ENCODE measurements around the gene CCDC192. TPM values are rescaled to one million over a fixed set of nuclear protein-coding genes. Genes with fewer than 3 reads are reported as not detected.

The CCDC192 gene
- total and polyA plus RNA-seq, 5 experiments from 2014 or later: not detected

- H3K36me3 Mint-ChIP-seq: no peaks in the 10 kb centered on the region
- ATAC-seq (no peak), DNase-seq (no peak)
- H3K4me1 Mint-ChIP-seq: peaks cover 0 to 3% (median 0%) of the 10 kb centered on the region in 4 donors
- H3K9me3 Mint-ChIP-seq: no peaks in the 10 kb centered on the region
- peak overlapping the region in 1 of 10 donors; percentile 14 for H3K27ac Mint-ChIP-seq
- POLR2A ChIA-PET: no interaction called here
- H3K4me3 Mint-ChIP-seq: no peak overlapping the region
- peaks cover 0 to 3% (median 0%) of the 10 kb centered on the region in 5 donors for H3K27me3 Mint-ChIP-seq
Measured at GRCh38 chr5:127893232-127893631, 190.0 kb downstream of the CCDC192 start.

GRCh38 chr5:127894461-127894860, 191.3 kb downstream of the CCDC192 start:
- H3K4me1 Mint-ChIP-seq: peaks cover 0 to 3% (median 0%) of the 10 kb centered on the region in 4 donors
- H3K4me3 Mint-ChIP-seq: no peak overlapping the region
- ATAC-seq (no peak), DNase-seq (no peak)
- no peak overlapping the region for H3K27ac Mint-ChIP-seq
- no peaks in the 10 kb centered on the region for H3K9me3 Mint-ChIP-seq
- POLR2A ChIA-PET: no interaction called here
- H3K36me3 Mint-ChIP-seq: no peaks in the 10 kb centered on the region
- H3K27me3 Mint-ChIP-seq: peaks cover 0 to 7% (median 0%) of the 10 kb centered on the region in 5 donors

GRCh38 chr5:127898551-127899213, 195.5 kb downstream of the CCDC192 start:
- DNase-seq (no peak), ATAC-seq (no peak)
- POLR2A ChIA-PET: no interaction called here
- Mint-ChIP-seq H3K27ac (no peak overlapping the region), H3K27me3 (peaks cover 0 to 3% (median 0%) of the 10 kb centered on the region in 5 donors), H3K4me1 (no peaks in the 10 kb centered on the region), H3K9me3 (no peaks in the 10 kb centered on the region), H3K4me3 (no peak overlapping the region), H3K36me3 (no peaks in the 10 kb centered on the region)

- H3K27ac Mint-ChIP-seq: no peak overlapping the region
- H3K27me3 Mint-ChIP-seq: peaks cover 0 to 3% (median 0%) of the 10 kb centered on the region in 5 donors
- no peaks in the 10 kb centered on the region for H3K4me1 Mint-ChIP-seq
- no peaks in the 10 kb centered on the region for H3K36me3 Mint-ChIP-seq
- no peak overlapping the region for H3K4me3 Mint-ChIP-seq
- ATAC-seq: no peak
- H3K9me3 Mint-ChIP-seq: no peaks in the 10 kb centered on the region
- POLR2A ChIA-PET: no interaction called here
- DNase-seq: no peak
Measured at GRCh38 chr5:127899214-127899610, 196.0 kb downstream of the CCDC192 start.

GRCh38 chr5:127906562-127907204, 203.5 kb downstream of the CCDC192 start:
- no peak for ATAC-seq
- peaks cover 0 to 2% (median 0%) of the 10 kb centered on the region in 3 donors for H3K36me3 Mint-ChIP-seq

GRCh38 chr5:127907907-127908306, 204.7 kb downstream of the CCDC192 start:
- POLR2A ChIA-PET: interaction anchor here (0.6 kb wide), 1 partner anchor 20 kb away, joined by 5 read pairs; no protein-coding TSS in a partner anchor
- no peak for DNase-seq
- peaks cover 0 to 2% (median 0%) of the 10 kb centered on the region in 3 donors for H3K36me3 Mint-ChIP-seq

More at GRCh38 chr5:127906562-127907204, 203.5 kb downstream of the CCDC192 start:
- POLR2A ChIA-PET: no interaction called here
- H3K27me3 Mint-ChIP-seq: peaks cover 0 to 5% (median 0%) of the 10 kb centered on the region in 5 donors
- DNase-seq: no peak
- H3K4me3 Mint-ChIP-seq: no peak overlapping the region
- H3K9me3 Mint-ChIP-seq: no peaks in the 10 kb centered on the region
- no peaks in the 10 kb centered on the region for H3K4me1 Mint-ChIP-seq
- H3K27ac Mint-ChIP-seq: no peak overlapping the region

GRCh38 chr5:127909066-127909465, 205.9 kb downstream of the CCDC192 start:
- H3K4me1 Mint-ChIP-seq: no peaks in the 10 kb centered on the region
- no peaks in the 10 kb centered on the region for H3K9me3 Mint-ChIP-seq
- POLR2A ChIA-PET: no interaction called here
- no peak overlapping the region for H3K4me3 Mint-ChIP-seq
- DNase-seq: peak in 1 of 10 donors; percentile 2
- H3K36me3 Mint-ChIP-seq: peaks cover 0 to 2% (median 0%) of the 10 kb centered on the region in 3 donors
- H3K27me3 Mint-ChIP-seq: peaks cover 0 to 5% (median 0%) of the 10 kb centered on the region in 5 donors
- no peak overlapping the region for H3K27ac Mint-ChIP-seq
- ATAC-seq: no peak

More at GRCh38 chr5:127907907-127908306, 204.7 kb downstream of the CCDC192 start:
- no peaks in the 10 kb centered on the region for H3K9me3 Mint-ChIP-seq
- H3K4me1 Mint-ChIP-seq: no peaks in the 10 kb centered on the region
- peak overlapping the region in 1 of 10 donors; percentile 32 for H3K27ac Mint-ChIP-seq
- ATAC-seq: no peak
- no peak overlapping the region for H3K4me3 Mint-ChIP-seq
- peaks cover 0 to 5% (median 0%) of the 10 kb centered on the region in 5 donors for H3K27me3 Mint-ChIP-seq

- no peak for ATAC-seq
- H3K27ac Mint-ChIP-seq: no peak overlapping the region
- peaks cover 0 to 3% (median 0%) of the 10 kb centered on the region in 5 donors for H3K27me3 Mint-ChIP-seq
- H3K4me1 Mint-ChIP-seq: no peaks in the 10 kb centered on the region
- H3K36me3 Mint-ChIP-seq: peaks cover 0 to 2% (median 0%) of the 10 kb centered on the region in 3 donors
- POLR2A ChIA-PET: no interaction called here
- H3K9me3 Mint-ChIP-seq: no peaks in the 10 kb centered on the region
- H3K4me3 Mint-ChIP-seq: no peak overlapping the region
- no peak for DNase-seq
Measured at GRCh38 chr5:127909821-127910220, 206.6 kb downstream of the CCDC192 start.

GRCh38 chr5:127910307-127910956, 207.2 kb downstream of the CCDC192 start:
- DNase-seq (no peak), ATAC-seq (no peak)
- Mint-ChIP-seq H3K27me3 (peaks cover 0 to 3% (median 0%) of the 10 kb centered on the region in 5 donors), H3K36me3 (peaks cover 0 to 2% (median 0%) of the 10 kb centered on the region in 3 donors), H3K4me1 (no peaks in the 10 kb centered on the region), H3K4me3 (no peak overlapping the region), H3K27ac (no peak overlapping the region), H3K9me3 (no peaks in the 10 kb centered on the region)
- POLR2A ChIA-PET: no interaction called here

- H3K27me3 Mint-ChIP-seq: no peaks in the 10 kb centered on the region
- POLR2A ChIA-PET: no interaction called here
Measured at GRCh38 chr5:127911619-127912018, 208.4 kb downstream of the CCDC192 start.

GRCh38 chr5:127912411-127912810, 209.2 kb downstream of the CCDC192 start:
- POLR2A ChIA-PET: interaction anchor here (0.8 kb wide), 1 partner anchor 499 kb away, joined by 3 read pairs; no protein-coding TSS in a partner anchor
- H3K4me3 Mint-ChIP-seq: no peak overlapping the region

More at GRCh38 chr5:127911619-127912018, 208.4 kb downstream of the CCDC192 start:
- H3K36me3 Mint-ChIP-seq: peaks cover 0 to 2% (median 0%) of the 10 kb centered on the region in 3 donors
- DNase-seq: no peak
- H3K4me3 Mint-ChIP-seq: no peak overlapping the region
- peaks cover 0 to 1% (median under 1%) of the 10 kb centered on the region in 4 donors for H3K4me1 Mint-ChIP-seq
- no peak for ATAC-seq
- no peaks in the 10 kb centered on the region for H3K9me3 Mint-ChIP-seq
- no peak overlapping the region for H3K27ac Mint-ChIP-seq

GRCh38 chr5:127916885-127917573, 213.8 kb downstream of the CCDC192 start:
- POLR2A ChIA-PET: no interaction called here
- ATAC-seq: no peak
- H3K4me1 Mint-ChIP-seq: peaks cover 6 to 10% (median 8%) of the 10 kb centered on the region in 4 donors
- DNase-seq: no peak
- no peaks in the 10 kb centered on the region for H3K27me3 Mint-ChIP-seq
- H3K27ac Mint-ChIP-seq: peak overlapping the region in 2 of 10 donors; percentile 35 to 46
- H3K36me3 Mint-ChIP-seq: no peaks in the 10 kb centered on the region
- H3K4me3 Mint-ChIP-seq: peak overlapping the region in 2 of 10 donors; percentile 7 to 64
- H3K9me3 Mint-ChIP-seq: no peaks in the 10 kb centered on the region

More at GRCh38 chr5:127912411-127912810, 209.2 kb downstream of the CCDC192 start:
- no peaks in the 10 kb centered on the region for H3K27me3 Mint-ChIP-seq
- peaks cover 6 to 9% (median 8%) of the 10 kb centered on the region in 4 donors for H3K4me1 Mint-ChIP-seq
- no peak for DNase-seq
- no peaks in the 10 kb centered on the region for H3K9me3 Mint-ChIP-seq
- no peak overlapping the region for H3K27ac Mint-ChIP-seq
- no peak for ATAC-seq
- H3K36me3 Mint-ChIP-seq: peaks cover 0 to 2% (median 0%) of the 10 kb centered on the region in 3 donors

All from naive thymus-derived CD8-positive, alpha-beta T cell (primary cell).